Uterus (tissue), 2 donors: ENCODE results near the gene GSK3B.

Experiments used
- POLR2A ChIP-seq, 2 donors: fragments of 450-650 bp; IDR thresholded peaks; one replicate each; pipeline ENCODE4 v1.6.1; 2016; ENCODE audit warnings: antibody characterized with exemption in 2 of 2, mild to moderate bottlenecking in 1 of 2, moderate library complexity in 1 of 2
- TF ChIP-seq, protein P1 (sequence below), 4 experiments: fragments of 200-600 bp in 2 of 4; fragments of 450-650 bp in 2 of 4; sonication (generic) in 2 of 4; IDR thresholded peaks; one replicate each; pipeline ENCODE4 v1.5.1; 2016 to 2019; ENCODE audit warnings: antibody characterized with exemption in 4 of 4, mild to moderate bottlenecking in 2 of 4, moderate library complexity in 1 of 4

DNA sequence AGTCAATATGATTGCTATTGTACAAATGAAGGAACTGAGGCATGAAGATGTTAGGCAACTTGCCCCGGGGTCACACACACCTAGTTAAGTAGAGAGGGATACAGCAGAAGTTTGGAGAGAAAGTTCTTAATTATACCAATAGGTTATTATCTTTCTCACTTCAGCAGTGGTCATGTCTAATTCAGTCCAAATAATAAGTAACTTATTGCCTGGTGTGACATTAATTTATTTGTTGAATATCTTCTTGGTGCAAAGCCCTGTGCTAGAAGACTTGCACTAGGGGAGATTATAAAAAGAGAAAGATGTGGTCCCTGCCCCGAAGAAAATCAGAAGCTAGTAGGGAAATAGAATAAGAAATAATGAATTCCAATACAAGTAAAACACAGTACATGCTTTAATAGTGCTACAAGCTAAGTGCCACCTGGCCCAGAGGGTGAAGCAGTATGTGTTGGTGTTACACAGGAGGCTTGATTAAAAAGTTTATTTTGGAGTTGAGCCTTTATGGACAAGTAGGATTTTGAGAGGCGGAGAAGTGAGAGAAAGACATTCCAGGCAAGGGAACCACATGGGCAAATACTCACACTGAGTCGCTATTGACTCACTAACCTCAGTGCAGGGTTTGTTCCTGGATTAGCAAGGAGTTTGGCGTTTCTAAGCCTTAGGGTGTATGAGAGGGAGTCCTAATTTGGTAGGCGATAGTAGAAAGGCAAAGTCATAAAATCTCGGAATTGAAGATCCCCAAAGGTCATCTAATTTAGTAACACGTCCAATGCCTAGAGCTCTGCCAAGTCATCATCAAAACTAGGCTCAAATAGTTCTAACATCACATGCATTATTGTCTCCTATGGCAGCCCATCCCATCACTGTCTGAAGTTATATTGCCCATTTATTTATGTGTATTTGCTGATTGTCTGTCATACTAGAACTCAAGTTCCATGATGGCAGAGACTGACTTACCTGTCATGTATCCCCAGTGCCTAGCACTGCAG is 19.2 kb upstream of the GSK3B start:
- TF ChIP-seq, protein P1, sequence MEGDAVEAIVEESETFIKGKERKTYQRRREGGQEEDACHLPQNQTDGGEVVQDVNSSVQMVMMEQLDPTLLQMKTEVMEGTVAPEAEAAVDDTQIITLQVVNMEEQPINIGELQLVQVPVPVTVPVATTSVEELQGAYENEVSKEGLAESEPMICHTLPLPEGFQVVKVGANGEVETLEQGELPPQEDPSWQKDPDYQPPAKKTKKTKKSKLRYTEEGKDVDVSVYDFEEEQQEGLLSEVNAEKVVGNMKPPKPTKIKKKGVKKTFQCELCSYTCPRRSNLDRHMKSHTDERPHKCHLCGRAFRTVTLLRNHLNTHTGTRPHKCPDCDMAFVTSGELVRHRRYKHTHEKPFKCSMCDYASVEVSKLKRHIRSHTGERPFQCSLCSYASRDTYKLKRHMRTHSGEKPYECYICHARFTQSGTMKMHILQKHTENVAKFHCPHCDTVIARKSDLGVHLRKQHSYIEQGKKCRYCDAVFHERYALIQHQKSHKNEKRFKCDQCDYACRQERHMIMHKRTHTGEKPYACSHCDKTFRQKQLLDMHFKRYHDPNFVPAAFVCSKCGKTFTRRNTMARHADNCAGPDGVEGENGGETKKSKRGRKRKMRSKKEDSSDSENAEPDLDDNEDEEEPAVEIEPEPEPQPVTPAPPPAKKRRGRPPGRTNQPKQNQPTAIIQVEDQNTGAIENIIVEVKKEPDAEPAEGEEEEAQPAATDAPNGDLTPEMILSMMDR (IDR thresholded peaks at IDR 0.05), result no peak
- TF ChIP-seq POLR2A (IDR thresholded peaks at IDR 0.05), result no peak
